Measurements from ENCODE around the gene TAL1.

Gene TAL1

DNA sequence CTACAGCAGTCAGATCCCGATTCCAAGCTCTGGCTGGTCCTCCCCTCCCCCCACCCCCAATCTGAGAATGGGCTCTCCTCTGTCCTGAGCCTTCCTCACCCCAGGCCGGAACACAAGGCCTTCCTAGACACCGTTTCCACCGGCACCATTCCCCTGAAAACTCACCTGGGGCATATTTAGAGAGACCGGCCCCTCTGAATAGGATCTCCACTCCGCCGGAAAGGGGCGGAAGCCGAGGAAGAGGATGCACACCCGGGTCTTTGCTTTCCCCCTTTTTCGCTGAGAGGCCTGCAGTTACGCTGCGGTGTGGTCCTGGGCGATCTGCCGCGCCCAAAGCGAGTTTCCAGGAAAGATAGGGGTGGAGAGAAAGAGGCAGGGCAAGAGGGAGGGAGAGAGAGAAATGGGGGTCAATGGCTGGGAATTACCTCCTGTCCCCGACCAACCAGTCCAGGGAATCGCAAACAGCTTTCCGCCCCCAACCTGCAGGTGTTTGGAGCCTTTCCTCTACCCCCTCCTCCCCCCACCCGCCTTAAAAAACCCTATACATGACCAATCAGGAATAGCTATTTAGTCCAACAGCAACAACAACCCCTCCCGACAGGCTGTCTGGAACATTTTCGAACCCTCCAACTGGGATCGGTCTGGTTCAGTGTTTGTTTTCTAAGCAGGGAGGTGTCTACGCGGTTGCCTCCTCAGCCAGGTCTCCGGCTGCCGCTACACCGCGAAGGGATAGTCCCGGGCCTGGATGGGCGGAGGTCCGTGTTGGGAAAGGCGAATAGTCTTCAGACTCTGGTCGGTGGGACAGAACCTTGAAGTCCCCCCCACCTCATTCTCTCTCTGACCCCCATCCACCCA is 2.8 kb downstream of the TAL1 start:
- TF ChIP-seq ZFX (IDR thresholded peaks at IDR 0.05; ENCODE audit: borderline replicate concordance), result no peak
- TF ChIP-seq, protein P1, sequence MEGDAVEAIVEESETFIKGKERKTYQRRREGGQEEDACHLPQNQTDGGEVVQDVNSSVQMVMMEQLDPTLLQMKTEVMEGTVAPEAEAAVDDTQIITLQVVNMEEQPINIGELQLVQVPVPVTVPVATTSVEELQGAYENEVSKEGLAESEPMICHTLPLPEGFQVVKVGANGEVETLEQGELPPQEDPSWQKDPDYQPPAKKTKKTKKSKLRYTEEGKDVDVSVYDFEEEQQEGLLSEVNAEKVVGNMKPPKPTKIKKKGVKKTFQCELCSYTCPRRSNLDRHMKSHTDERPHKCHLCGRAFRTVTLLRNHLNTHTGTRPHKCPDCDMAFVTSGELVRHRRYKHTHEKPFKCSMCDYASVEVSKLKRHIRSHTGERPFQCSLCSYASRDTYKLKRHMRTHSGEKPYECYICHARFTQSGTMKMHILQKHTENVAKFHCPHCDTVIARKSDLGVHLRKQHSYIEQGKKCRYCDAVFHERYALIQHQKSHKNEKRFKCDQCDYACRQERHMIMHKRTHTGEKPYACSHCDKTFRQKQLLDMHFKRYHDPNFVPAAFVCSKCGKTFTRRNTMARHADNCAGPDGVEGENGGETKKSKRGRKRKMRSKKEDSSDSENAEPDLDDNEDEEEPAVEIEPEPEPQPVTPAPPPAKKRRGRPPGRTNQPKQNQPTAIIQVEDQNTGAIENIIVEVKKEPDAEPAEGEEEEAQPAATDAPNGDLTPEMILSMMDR (IDR thresholded peaks at IDR 0.05), result no peak
- H3K27ac ChIP-seq, result no peak overlapping the region

DNA sequence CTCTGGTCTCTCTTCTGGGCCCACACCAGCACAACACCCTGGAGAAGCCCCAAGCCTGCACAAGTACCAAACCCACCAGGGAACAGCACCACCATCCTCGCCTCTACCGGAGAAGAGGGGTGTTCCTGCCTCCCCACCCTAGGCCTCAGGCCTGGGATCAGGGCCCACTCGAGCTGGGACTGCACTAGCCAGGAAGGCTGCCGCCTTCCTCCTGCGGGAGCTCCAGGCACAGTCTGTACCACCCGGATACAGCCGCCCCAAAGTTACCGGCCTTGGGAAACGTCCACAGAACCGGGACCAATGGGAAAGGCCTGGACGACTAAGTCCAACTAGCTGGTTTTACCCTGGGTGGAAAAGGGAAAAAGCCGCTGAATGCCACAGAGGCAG is 3.4 kb downstream of the TAL1 start:
- no peak overlapping the region for H3K27ac ChIP-seq
- TF ChIP-seq ZFX (IDR thresholded peaks at IDR 0.05; ENCODE audit: borderline replicate concordance), result no peak
- TF ChIP-seq, protein P1 (IDR thresholded peaks at IDR 0.05), result no peak

DNA sequence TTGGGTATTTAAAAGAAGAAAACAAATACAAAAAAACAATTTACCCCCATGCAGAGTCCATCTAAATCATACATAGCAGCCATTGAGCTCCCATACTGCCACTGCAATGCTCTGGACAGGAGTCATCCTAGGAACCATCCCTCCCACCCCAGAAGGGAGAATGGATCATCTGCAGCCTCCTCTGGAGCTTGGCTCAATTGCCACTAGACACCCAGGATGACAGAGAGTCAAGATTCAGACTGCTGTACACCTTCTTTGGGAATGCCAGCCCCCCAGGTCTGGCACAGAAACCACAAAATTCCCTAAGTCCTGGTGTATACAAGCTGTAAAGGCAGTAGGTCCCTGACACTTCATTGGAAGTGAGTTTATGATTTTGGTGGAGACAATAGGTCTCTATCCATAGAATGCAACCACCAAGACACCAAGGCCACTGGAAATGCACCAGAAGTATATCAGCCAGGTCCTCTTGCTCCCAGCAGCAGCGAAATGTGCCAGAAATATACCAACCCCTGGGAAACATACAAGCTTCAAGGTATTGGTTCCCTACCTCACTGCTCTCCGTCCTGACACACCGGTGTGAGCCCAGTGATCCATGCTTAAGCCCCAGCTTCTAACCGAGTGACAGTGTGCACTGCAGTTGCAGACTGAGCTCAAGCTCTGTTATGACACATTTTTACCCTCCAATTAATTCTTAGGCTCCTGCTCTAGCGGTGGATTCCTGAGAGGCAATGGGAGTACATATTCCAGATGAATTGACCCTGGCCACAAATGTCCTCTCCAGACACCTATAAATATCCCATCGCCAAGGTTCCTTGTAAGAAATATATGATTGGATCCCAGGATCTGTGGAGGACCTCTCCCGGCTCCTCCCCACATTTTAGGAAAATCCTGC is 4.4 kb downstream of the TAL1 start:
- TF ChIP-seq ZFX (IDR thresholded peaks at IDR 0.05; ENCODE audit: borderline replicate concordance), result no peak
- TF ChIP-seq, protein P1 (IDR thresholded peaks at IDR 0.05), result no peak

DNA sequence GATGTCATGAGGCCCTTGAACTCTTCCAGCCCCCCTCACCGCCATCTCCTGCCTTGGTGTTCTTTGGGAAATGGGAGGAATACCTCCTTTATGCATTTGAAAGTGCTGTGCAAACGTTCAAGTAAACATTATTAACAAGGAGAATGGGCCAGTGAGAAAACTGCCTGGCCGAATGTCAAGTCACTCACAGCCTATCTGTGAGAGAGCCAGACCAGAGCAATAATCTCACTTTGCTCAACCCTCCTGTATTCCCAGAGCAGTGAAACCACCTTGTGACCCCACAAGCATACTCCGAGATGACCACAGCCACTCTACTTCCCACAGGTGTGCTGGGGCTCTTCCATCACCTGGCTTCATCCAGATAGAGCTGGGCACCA is 5.2 kb downstream of the TAL1 start:
- TF ChIP-seq ZFX (IDR thresholded peaks at IDR 0.05; ENCODE audit: borderline replicate concordance), result no peak
- TF ChIP-seq, protein P1 (IDR thresholded peaks at IDR 0.05), result no peak
- H3K27ac ChIP-seq, result no peak overlapping the region

More for the DNA sequence above, 4.4 kb downstream of the TAL1 start:
- no peak overlapping the region for H3K27ac ChIP-seq

DNA sequence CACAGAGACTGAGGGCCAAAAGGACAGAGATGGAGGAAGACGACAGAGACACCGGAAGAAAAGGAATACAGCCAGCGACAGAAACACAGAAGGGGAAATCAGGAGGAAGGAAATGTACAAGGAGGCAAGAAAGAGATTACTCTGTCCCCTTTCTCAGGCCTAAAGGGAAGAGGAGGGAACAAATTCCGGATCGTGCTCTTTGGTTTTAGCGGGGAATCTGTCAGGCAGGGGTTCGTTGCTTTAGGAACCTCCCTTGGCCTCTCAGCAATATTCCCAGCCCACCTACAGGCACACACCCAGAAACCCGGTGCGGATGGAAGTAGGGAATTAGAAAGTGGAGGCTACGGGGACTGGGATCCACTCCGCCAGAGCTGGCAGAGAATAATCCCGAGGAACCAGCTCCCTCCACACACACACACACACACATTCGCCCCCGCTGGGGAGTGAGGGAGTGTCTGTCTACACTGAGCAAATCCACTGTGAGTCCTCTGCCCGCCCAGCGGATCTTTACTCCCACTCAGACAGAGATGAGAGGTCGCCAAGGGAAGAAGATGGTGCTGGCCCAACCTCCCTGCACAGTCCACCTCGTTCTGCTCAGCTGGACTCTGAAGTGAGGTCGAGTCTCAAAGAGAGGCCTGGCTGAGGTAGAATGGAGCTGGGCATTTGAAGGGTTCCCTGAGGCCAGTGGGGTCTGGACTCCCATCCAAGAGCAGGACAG is 5.7 kb downstream of the TAL1 start:
- no peak overlapping the region for H3K27ac ChIP-seq
- TF ChIP-seq, protein P1 (IDR thresholded peaks at IDR 0.05), result no peak
- no peak for TF ChIP-seq ZFX (IDR thresholded peaks at IDR 0.05; ENCODE audit: borderline replicate concordance)

DNA sequence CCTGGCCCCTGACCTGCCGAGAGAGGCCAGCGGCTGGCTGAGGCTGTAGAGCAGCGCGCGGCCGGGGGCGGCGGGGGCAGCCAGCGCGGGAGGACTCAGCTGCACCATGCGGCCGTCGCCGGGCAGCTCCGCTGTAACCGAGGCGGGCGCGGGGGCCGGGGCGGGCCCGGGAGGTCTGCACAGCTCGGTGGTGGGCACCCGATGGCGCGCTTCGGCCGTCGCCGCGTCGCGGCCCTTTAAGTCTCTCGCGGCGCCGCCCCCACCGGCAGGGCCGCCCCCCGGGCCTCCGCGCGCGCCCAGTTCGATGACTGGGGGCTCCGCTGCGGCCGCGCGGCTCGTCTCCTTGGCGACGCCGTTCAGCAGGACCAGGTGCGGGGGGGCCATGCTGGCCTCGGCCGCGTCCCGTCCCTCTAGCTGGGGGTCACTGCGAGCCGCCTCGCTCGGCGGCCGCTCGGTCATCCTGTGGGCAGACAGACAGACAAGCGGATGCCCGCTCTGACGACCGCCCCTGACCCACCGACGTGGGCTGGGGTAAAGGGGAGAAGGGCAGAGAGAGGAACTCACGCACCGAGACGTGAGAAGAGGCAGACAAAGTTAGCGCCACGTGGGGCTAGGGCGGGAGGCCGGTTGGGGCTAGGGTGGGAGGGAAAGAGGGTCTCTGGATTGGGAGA is 6.5 kb downstream of the TAL1 start:
- H3K27ac ChIP-seq, result no peak overlapping the region
- TF ChIP-seq, protein P1 (IDR thresholded peaks at IDR 0.05), result no peak
- TF ChIP-seq ZFX (IDR thresholded peaks at IDR 0.05; ENCODE audit: borderline replicate concordance), result no peak
